Fibroblast of the aortic adventitia (primary cell): Measurements from ENCODE around the gene KCNK15. TPM values are rescaled to one million over a fixed set of nuclear protein-coding genes. Genes with fewer than 3 reads are reported as not detected.
A peak's percentile ranks its signal among the peaks of the same experiment; 100 is the strongest.

Experiments
- DNase-seq: peaks from one replicate; pipeline ENCODE4 v3.0.0-alpha.2; 2010; ENCODE audit warnings: low read depth
- H3K4me3 ChIP-seq: 2 replicates; pipeline ENCODE4 v1.5.1; 2011; ENCODE audit warnings: low read depth, mild to moderate bottlenecking, control low read depth, low read length, moderate library complexity
- CTCF ChIP-seq: IDR thresholded peaks from 2 replicates; pipeline ENCODE4 v1.5.1; 2011; ENCODE audit warnings: mild to moderate bottlenecking, low read length, control low read depth, inconsistent platforms; ENCODE audit not compliant: insufficient read depth
- total RNA-seq: library from RNA; depleted of rRNA; stranded (reverse); fragments of >200 nt; gene quantifications from 2 replicates; pipeline ENCODE4 v1.2.3, GENCODE V29; 2012; ENCODE audit warnings: low replicate concordance

KCNK15 gene
- total RNA-seq, 1 donor, result 8.5 TPM

GRCh38 chr20:44773070-44773829 is 27.6 kb downstream of the KCNK15 start:
- no peak for DNase-seq
- no peak overlapping the region for H3K4me3 ChIP-seq
- TF ChIP-seq CTCF, result no peak

- no peak overlapping the region for H3K4me3 ChIP-seq
- DNase-seq, result peak; percentile 32
- no peak for TF ChIP-seq CTCF
Measured at GRCh38 chr20:44776980-44777379, 31.3 kb downstream of the KCNK15 start.

DNA sequence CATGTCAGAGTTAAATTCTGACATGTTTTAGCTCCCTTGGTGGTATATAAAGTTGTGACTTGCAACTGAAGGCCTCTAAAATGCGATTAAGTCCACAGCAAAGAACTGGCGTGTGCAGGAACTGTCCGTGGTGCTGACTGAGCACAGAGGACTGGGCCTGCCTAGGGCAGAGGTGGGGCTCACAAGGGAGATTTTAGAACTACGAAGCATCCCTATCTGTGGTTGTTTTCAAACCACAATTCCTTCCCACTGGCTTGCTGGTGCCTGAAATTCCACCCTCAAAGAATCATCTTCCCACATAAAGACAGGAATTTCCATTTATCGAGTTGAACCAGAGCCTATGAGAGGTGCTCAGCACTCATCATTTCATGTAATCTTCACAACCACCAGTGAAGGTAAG is 34.6 kb downstream of the KCNK15 start:
- TF ChIP-seq CTCF, result no peak
- DNase-seq, result peak; percentile 72
- no peak overlapping the region for H3K4me3 ChIP-seq

DNA sequence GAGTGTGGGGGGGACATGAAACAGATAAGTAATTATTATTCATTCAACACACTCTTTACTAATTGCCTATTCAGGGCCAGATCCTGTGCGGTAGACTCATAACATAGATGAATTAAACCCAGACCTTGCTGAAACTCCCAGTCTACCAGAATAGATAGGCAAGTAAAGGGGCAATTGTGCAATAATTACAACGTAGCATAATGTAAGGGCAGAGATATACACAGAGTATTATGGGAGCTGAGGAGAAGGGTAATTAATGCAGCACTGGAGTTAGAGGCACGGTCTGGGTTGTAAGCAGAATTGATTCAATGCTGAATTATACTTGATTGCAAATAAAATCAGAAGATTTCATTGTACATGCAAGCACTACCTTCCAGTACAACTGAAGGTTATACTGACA is 35.5 kb downstream of the KCNK15 start:
- TF ChIP-seq CTCF, result no peak
- no peak overlapping the region for H3K4me3 ChIP-seq
- DNase-seq, result no peak

- no peak for TF ChIP-seq CTCF
- H3K4me3 ChIP-seq, result no peak overlapping the region
- no peak for DNase-seq
Measured at GRCh38 chr20:44781791-44782190, 36.1 kb downstream of the KCNK15 start.

GRCh38 chr20:44784688-44785087 is 39.0 kb downstream of the KCNK15 start:
- TF ChIP-seq CTCF, result no peak
- no peak overlapping the region for H3K4me3 ChIP-seq
- no peak for DNase-seq

DNA sequence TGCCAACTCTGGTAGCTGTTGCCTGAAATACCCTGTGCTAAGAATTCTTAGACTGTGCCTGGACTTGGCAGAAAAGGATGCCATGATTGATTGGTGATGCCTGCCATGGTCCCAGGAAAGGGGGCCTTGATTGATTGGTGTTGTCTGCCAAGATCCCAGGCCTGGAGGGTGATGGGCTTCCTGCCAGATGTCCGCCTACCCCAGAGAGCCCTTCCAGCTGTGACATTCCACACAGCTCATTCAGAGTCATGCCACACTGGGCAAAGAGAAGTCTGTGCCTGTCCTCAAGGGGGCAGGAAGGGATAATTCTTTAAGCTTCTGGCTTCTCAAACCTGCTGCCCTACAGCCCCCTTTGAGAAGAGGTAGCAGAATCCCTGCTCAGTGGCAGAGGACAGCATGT is 40.1 kb downstream of the KCNK15 start:
- TF ChIP-seq CTCF, result peak; percentile 27
- H3K4me3 ChIP-seq, result no peak overlapping the region
- peak; percentile 34 for DNase-seq
